Hepatocyte (in vitro differentiated cells): ENCODE results near the gene RPTN.

Experiments used
- CTCF ChIP-seq: fragments of 200-600 bp; sonication (generic); IDR thresholded peaks from 2 replicates; pipeline ENCODE4 v1.5.1; 2016; ENCODE audit warnings: antibody characterized with exemption, mild to moderate bottlenecking; ENCODE audit not compliant: poor library complexity
- EZH2 ChIP-seq: fragments of 200-600 bp; sonication (generic); IDR thresholded peaks from 2 replicates; pipeline ENCODE4 v1.6.1; 2016; ENCODE audit warnings: antibody characterized with exemption, mild to moderate bottlenecking, borderline replicate concordance
- EZH2phosphoT487 ChIP-seq: fragments of 200-600 bp; sonication (generic); IDR thresholded peaks from one replicate; pipeline ENCODE4 v1.6.1; 2018; ENCODE audit warnings: antibody characterized with exemption, mild to moderate bottlenecking, low read depth, moderate library complexity; ENCODE audit not compliant: unreplicated experiment, severe bottlenecking

GRCh38 chr1:152159144-152159543 lies at the start of gene RPTN:
- no peak for TF ChIP-seq CTCF
- TF ChIP-seq EZH2phosphoT487, result no peak
- TF ChIP-seq EZH2, result no peak
